Fibroblast of the aortic adventitia (primary cell): ENCODE results near the gene RHPN2. TPM values are rescaled to one million over a fixed set of nuclear protein-coding genes. Genes with fewer than 3 reads are reported as not detected.
"Not testable (repeated sequence)": the region's sequence is repeated elsewhere in the genome, so short reads cannot be mapped to it uniquely, and the experiment has no call there.

Experiments used
- DNase-seq: peaks from one replicate; pipeline ENCODE4 v3.0.0-alpha.2; 2010; ENCODE audit warnings: low read depth
- H3K4me3 ChIP-seq: 2 replicates; pipeline ENCODE4 v1.5.1; 2011; ENCODE audit warnings: low read depth, mild to moderate bottlenecking, control low read depth, low read length, moderate library complexity
- CTCF ChIP-seq: IDR thresholded peaks from 2 replicates; pipeline ENCODE4 v1.5.1; 2011; ENCODE audit warnings: mild to moderate bottlenecking, low read length, control low read depth, inconsistent platforms; ENCODE audit not compliant: insufficient read depth
- total RNA-seq: library from RNA; depleted of rRNA; stranded (reverse); fragments of >200 nt; gene quantifications from 2 replicates; pipeline ENCODE4 v1.2.3, GENCODE V29; 2012; ENCODE audit warnings: low replicate concordance

The RHPN2 gene
- total RNA-seq, 1 donor: 2.3 TPM

- no peak for TF ChIP-seq CTCF
- peak; percentile 92 for DNase-seq
- no peak overlapping the region for H3K4me3 ChIP-seq
Observed at GRCh38 chr19:33055718-33056117, 9.0 kb downstream of the RHPN2 start.

GRCh38 chr19:33054623-33055022 is 10.1 kb downstream of the RHPN2 start:
- no peak for TF ChIP-seq CTCF
- no peak for DNase-seq

GRCh38 chr19:33052352-33052972 is 12.2 kb downstream of the RHPN2 start:
- TF ChIP-seq CTCF: no peak
- no peak overlapping the region for H3K4me3 ChIP-seq
- DNase-seq: peak; percentile 61

More at GRCh38 chr19:33054623-33055022, 10.1 kb downstream of the RHPN2 start:
- no peak overlapping the region for H3K4me3 ChIP-seq

- H3K4me3 ChIP-seq: no peak overlapping the region
- no peak for TF ChIP-seq CTCF
- DNase-seq: no peak
Observed at GRCh38 chr19:33050110-33050509, 14.6 kb downstream of the RHPN2 start.

GRCh38 chr19:33048806-33049676 is 15.6 kb downstream of the RHPN2 start:
- no peak for TF ChIP-seq CTCF
- H3K4me3 ChIP-seq: no peak overlapping the region
- peak; percentile 88 for DNase-seq

GRCh38 chr19:33047422-33047821 is 17.3 kb downstream of the RHPN2 start:
- DNase-seq: peak; percentile 7
- no peak for TF ChIP-seq CTCF
- H3K4me3 ChIP-seq: no peak overlapping the region

- not testable (repeated sequence) for DNase-seq, H3K4me3 ChIP-seq
Observed at GRCh38 chr19:33041828-33042160, 22.9 kb downstream of the RHPN2 start.
